OCI-LY7 (cell line): Measurements from ENCODE around the gene ARHGEF19.

Experiments used
- CTCF ChIP-seq: fragments of 200-600 bp; sonication (generic); conservative IDR thresholded peaks from 2 replicates; pipeline ENCODE4 v1.5.1; 2014; ENCODE audit warnings: mild to moderate bottlenecking, antibody characterized with exemption, low read length, moderate library complexity, mixed read lengths
- EZH2phosphoT487 ChIP-seq: fragments of 200-600 bp; sonication (generic); IDR thresholded peaks from 2 replicates; pipeline ENCODE4 v1.6.1; 2018; ENCODE audit warnings: low read depth, borderline replicate concordance, mild to moderate bottlenecking, mixed run types, antibody characterized with exemption, low read length, moderate library complexity, mixed read lengths

DNA sequence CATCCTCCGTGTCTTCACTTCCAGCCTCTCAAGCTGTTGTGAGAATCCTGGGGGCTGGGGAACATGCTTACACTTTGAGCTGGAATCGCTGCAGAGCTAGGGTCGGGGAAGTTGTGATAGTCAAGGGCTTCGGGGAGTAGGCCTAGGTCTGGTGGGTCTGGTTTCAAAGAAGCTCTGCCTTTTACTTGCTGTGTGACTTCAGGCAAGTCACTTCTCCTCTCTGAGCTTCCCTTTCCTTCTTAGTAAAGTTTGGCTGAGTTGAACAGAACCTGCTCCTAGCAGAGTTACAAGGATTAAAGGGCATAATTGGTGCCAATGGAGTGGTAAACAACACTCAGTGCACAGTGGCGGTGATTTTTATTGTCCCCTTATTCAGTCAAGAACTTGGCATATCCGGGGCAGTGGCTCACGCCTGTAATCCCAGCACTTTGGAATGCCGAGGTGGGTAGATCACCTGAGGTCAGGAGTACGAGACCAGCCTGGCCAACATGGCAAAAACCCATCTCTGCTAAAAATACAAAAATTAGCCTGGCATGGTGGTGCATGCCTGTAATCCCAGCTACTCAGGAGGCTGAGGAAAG lies 25.7 kb downstream of the ARHGEF19 start:
- TF ChIP-seq EZH2phosphoT487 (no peak), CTCF (no peak)
